Heart right ventricle (tissue), 16 donors: ENCODE data around the gene GPHN. TPM values are rescaled to one million over a fixed set of nuclear protein-coding genes. Genes with fewer than 3 reads are reported as not detected.

Experiments used
- ATAC-seq, 8 donors: fragments of 200-7000 bp; cut with Tn5 transposase; one replicate each; pipeline ENCODE4 v1.9.1; 2020; ENCODE audit warnings: mild to moderate bottlenecking in 8 of 8, moderate library complexity in 8 of 8, moderate number of reproducible peaks in 1 of 8
- DNase-seq, 2 donors: peaks; one replicate each; pipeline ENCODE4 v3.0.0-alpha.2; 2020
- H3K27ac ChIP-seq, 10 donors: fragments of 200-600 bp; sonication (generic) in 2 of 10; one replicate each; pipeline versions ENCODE4 v1.5.0 to v1.8.0; 2020 to 2022; ENCODE audit warnings: mild to moderate bottlenecking in 3 of 10
- H3K27me3 ChIP-seq, 7 donors: fragments of 200-600 bp; one replicate each; pipeline ENCODE4 v1.8.0; 2021 to 2022; ENCODE audit warnings: mild to moderate bottlenecking in 2 of 7
- H3K36me3 ChIP-seq, 9 donors: fragments of 200-600 bp; sonication (generic) in 1 of 9; one replicate each; pipeline versions ENCODE4 v1.5.0 to v1.8.0; 2020 to 2022; ENCODE audit warnings: mild to moderate bottlenecking in 2 of 9
- H3K4me1 ChIP-seq, 9 donors: fragments of 200-600 bp; sonication (generic) in 1 of 9; one replicate each; pipeline versions ENCODE4 v1.5.0 to v1.8.0; 2020 to 2022; ENCODE audit warnings: mild to moderate bottlenecking in 4 of 9
- H3K4me3 ChIP-seq, 10 donors: fragments of 200-600 bp; sonication (generic) in 2 of 10; one replicate each; pipeline versions ENCODE4 v1.5.0 to v1.8.0; 2020 to 2022; ENCODE audit warnings: mild to moderate bottlenecking in 7 of 10, moderate library complexity in 2 of 10
- H3K9me3 ChIP-seq, 11 donors: fragments of 200-600 bp in 10 of 11; sonication (generic) in 2 of 11; one replicate each; pipeline versions ENCODE4 v1.5.0 to v1.8.0; 2013 to 2022; ENCODE audit warnings: mild to moderate bottlenecking in 2 of 11, control low read depth in 1 of 11, moderate library complexity in 1 of 11
- CTCF ChIP-seq, 9 donors: fragments of 200-600 bp; sonication (generic) in 2 of 9; IDR thresholded peaks; one replicate each; pipeline versions ENCODE4 v1.5.0 to v1.8.0; 2021 to 2022; ENCODE audit warnings: antibody characterized with exemption in 9 of 9, mild to moderate bottlenecking in 5 of 9, moderate library complexity in 1 of 9
- WGBS, 2 donors: extraction: QIAGEN DNeasy Blood & Tissue Kit; methylation state at CpG; one replicate each; pipeline ENCODE4 v1.1.7; 2013; ENCODE audit warnings: inconsistent platforms in 1 of 2; 5-methylcytosine and 5-hydroxymethylcytosine counted together
- intact Hi-C, 10 donors: fragments of 100-400 bp; cut with DNase I; formaldehyde crosslinking; loops; one replicate each; pipeline versions ENCODE4 v1.11.1 to v1.14.2; 2022
- polyA plus RNA-seq, 2 donors: library from polyadenylated mRNA; stranded (reverse); fragments of 200-250 nt; gene quantifications; one replicate each; pipeline ENCODE4 v1.2.3, GENCODE V29; 2013
- total RNA-seq, 10 donors: library from RNA; stranded (reverse); fragmentation: NEBNext Ultra II Directional in 3 of 10; extraction: Animal tissue kit (Norgen Biotek cat#: 25700) in 3 of 10; gene quantifications; one replicate each; pipeline versions ENCODE4 v1.2.1 to v1.2.4, GENCODE V29; 2021 to 2023
- donor health status: Arrhythmogenic right ventricular cardiomyopathy.
- donor health status: ischemic (EF 13 %, LVEDD 7.1; RV severe dilation, severe dysfunction).
- donor health status: healthy with polysubstance abuse.
- donor health status: DM: no; HTN: yes; CAD: no.
- donor health status: DM: no; HTN: no; CAD: no.
- donor health status: ischemic (EF 25% LVEDD 6.9; RV normal size, moderate dysfunction).
- donor health status: ischemic (EF 25% LVEDD 5.7; RV mildly dilated, moderate dysfunction).
- donor health status: healthy.
- donor health status: DM: yes; HTN: yes; CAD: no.
- donor health status: Ischemic cardiomyopathy.
- donor health status: ischemic (EF 35%, LVEDD 5.7; RV mildly dilated, moderate dysfunction).
- donor health status: nonischemic (EF 11% LVEDD 7.7; RV severe dilation, severe dysfunction).
- donor health status: DM: yes; HTN: yes; CAD: no.
- donor health status: PGD.
- donor health status: ischemic (EF 29% LVEDD 5.4; RV normal size, mild dysfunction).
- donor health status: nonischemic (EF 23%, LVEDD 6.1; RV moderate dilation, normal function).

The GPHN gene
- total and polyA plus RNA-seq, 12 donors: 12.2 to 48.0 (median 32.2) TPM

DNA sequence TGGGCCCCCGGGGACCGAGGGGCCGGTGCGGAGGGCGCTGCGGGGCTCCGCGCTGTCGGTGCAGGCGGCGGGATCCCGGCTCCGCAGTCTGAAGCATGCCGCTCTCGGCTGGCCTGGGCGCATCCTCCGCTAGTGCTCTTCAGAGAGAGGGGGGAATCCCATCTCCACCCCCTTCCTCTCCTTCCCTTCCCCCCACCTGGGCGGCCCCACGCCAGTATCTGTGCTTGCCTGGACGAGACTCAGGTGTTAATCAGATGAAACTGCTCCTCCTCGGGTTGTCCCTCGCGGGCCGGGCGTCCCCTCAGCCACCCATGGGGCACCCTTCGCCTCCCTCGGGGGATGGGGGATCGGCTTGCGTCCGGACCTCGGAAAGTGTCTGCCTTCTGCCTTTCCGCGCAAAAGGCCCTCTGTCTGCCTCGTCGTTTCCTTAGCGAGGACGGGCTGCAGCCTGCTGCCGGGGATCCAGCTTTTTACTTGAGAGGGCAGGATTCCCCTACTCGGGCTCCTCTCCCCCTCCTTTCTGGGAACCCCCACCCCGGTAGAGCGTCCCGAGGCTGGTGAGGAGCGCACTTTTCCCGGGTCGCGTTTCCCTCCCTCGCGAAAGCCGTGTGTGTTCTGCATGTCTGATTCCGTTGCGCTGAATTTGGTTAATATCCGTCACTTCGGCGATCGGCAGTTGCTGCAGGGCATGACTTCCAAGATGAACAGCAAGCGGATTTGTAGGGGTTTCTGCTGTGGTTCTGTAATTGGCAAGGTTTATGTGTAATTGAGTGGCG lies 1.1 kb downstream of the GPHN start:
- Histone ChIP-seq H3K4me1 (peaks cover 0 to 57% (median 51%) of the 10 kb centered on the region in 9 donors), H3K27me3 (peaks cover 0 to 6% (median 0%) of the 10 kb centered on the region in 7 donors), H3K9me3 (no peaks in the 10 kb centered on the region), H3K36me3 (no peaks in the 10 kb centered on the region), H3K27ac (peak overlapping the region; percentile 80 to 96 (median 94)), H3K4me3 (peak overlapping the region; percentile 63 to 95 (median 88))
- TF ChIP-seq CTCF (IDR thresholded peaks at IDR 0.05): no peak
- ATAC-seq (peak in 6 of 8 donors; percentile 1 to 32 (median 8)), DNase-seq (peak; percentile 28 to 46)
- 0% methylated on average over 55 to 57 of the region's 57 CpGs for WGBS, 2 donors
- intact Hi-C loops: loop anchor here in 1 of 10 donors (5.0 kb wide), 1 partner anchor 33 kb away; no protein-coding TSS in a partner anchor

GRCh38 chr14:66509874-66510273 lies 1.9 kb downstream of the GPHN start:
- Histone ChIP-seq H3K4me1 (peaks cover 0 to 63% (median 56%) of the 10 kb centered on the region in 9 donors), H3K27me3 (peaks cover 0 to 6% (median 0%) of the 10 kb centered on the region in 7 donors), H3K4me3 (peak overlapping the region in 9 of 10 donors; percentile 63 to 95 (median 86)), H3K27ac (peak overlapping the region in 5 of 10 donors; percentile 91 to 96 (median 94)), H3K36me3 (no peaks in the 10 kb centered on the region), H3K9me3 (no peaks in the 10 kb centered on the region)
- intact Hi-C loops: loop anchor here in 1 of 10 donors (5.0 kb wide), 1 partner anchor 32 kb away; no protein-coding TSS in a partner anchor
- WGBS, 2 donors: 41 to 47% methylated on average over 4 of the region's 4 CpGs
- TF ChIP-seq CTCF (IDR thresholded peaks at IDR 0.05): no peak
- ATAC-seq (no peak), DNase-seq (no peak)

DNA sequence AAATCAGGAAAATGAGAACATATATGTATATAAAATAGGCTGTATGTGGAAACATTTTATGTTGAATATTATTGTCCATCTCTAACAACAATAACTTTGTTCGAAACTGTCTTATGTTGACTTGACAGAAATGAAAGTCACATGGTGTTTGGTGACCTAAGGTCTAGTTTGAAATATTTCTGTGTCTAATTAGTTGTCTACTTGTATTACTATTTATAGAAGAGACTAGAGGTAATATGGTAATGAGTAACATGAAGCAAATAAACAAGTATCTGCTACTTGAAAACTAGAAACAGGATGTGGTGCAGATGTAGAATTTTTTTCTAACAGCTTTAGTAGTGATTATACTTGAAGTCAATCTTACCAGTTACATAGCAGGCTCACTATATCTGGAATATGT lies 3.9 kb downstream of the GPHN start:
- Histone ChIP-seq H3K4me1 (peaks cover 0 to 67% (median 56%) of the 10 kb centered on the region in 9 donors), H3K27me3 (peaks cover 0 to 6% (median 0%) of the 10 kb centered on the region in 7 donors), H3K36me3 (no peaks in the 10 kb centered on the region), H3K27ac (peak overlapping the region in 1 of 10 donors; percentile 24), H3K4me3 (no peak overlapping the region), H3K9me3 (no peaks in the 10 kb centered on the region)
- DNase-seq (no peak), ATAC-seq (no peak)
- WGBS, 2 donors: 77 to 78% methylated on average over 1 of the region's 1 CpG
- TF ChIP-seq CTCF (IDR thresholded peaks at IDR 0.05): no peak
- intact Hi-C loops: no loop called here

- Histone ChIP-seq H3K9me3 (peaks cover 0 to 6% (median 0%) of the 10 kb centered on the region in 11 donors), H3K36me3 (no peaks in the 10 kb centered on the region), H3K4me3 (no peak overlapping the region), H3K27ac (no peak overlapping the region), H3K4me1 (peaks cover 0 to 62% (median 48%) of the 10 kb centered on the region in 9 donors), H3K27me3 (peaks cover 0 to 6% (median 0%) of the 10 kb centered on the region in 7 donors)
- DNase-seq (no peak), ATAC-seq (peak in 1 of 8 donors; percentile 35)
- intact Hi-C loops: no loop called here
- 86 to 92% methylated on average over 2 of the region's 2 CpGs for WGBS, 2 donors
- no peak for TF ChIP-seq CTCF (IDR thresholded peaks at IDR 0.05)
These were observed 6.3 kb downstream of the GPHN start for GRCh38 chr14:66514213-66514612.
